CD4-positive, alpha-beta T cell (primary cell): ENCODE data around the gene MRPL1. TPM values are rescaled to one million over a fixed set of nuclear protein-coding genes. Genes with fewer than 3 reads are reported as not detected.

Source experiments
- ATAC-seq: fragments of 200-7000 bp; cut with Tn5 transposase; one replicate; pipeline ENCODE4 v1.10.0; 2022; ENCODE audit warnings: mild to moderate bottlenecking; ENCODE audit not compliant: poor library complexity
- CTCF ChIA-PET: fragments of 350-600 bp; sonication (Branson Sonifier 250); formaldehyde crosslinking; loops from one replicate; lab custom pipeline; 2021; ENCODE audit warnings: antibody characterized with exemption, inconsistent platforms; lab: Charles Lee
- POLR2A ChIA-PET: fragments of 350-600 bp; sonication (Branson Sonifier 250); formaldehyde crosslinking; loops from one replicate; lab custom pipeline; 2021; ENCODE audit warnings: antibody characterized with exemption, inconsistent platforms; lab: Charles Lee
- DNase-seq, 14 experiments: peaks; one replicate each; pipeline ENCODE4 v3.0.0-alpha.2; 2013 to 2020; ENCODE audit warnings: mixed read lengths in 2 of 14
- H3K27ac ChIP-seq, 2 donors: one replicate each; pipeline versions ENCODE4 v1.5.1 to v1.7.0; 2013; ENCODE audit warnings: low read length in 2 of 2, low read depth in 1 of 2, mild to moderate bottlenecking in 1 of 2
- H3K27me3 ChIP-seq, 2 experiments: 1 replicate in 1 of 2; 2 replicates in 1 of 2; pipeline versions ENCODE4 v1.6.1 to v1.7.0; 2013; ENCODE audit warnings: low read length in 2 of 2, control low read depth in 1 of 2, mild to moderate bottlenecking in 1 of 2, moderate library complexity in 1 of 2; ENCODE audit not compliant: insufficient read depth in 2 of 2, control insufficient read depth in 1 of 2
- H3K36me3 ChIP-seq: one replicate; pipeline ENCODE4 v1.6.1; 2013; ENCODE audit warnings: low read length, control low read depth; ENCODE audit not compliant: insufficient read depth
- H3K4me1 ChIP-seq: one replicate; pipeline ENCODE4 v1.6.1; 2013; ENCODE audit warnings: low read length, control low read depth; ENCODE audit not compliant: insufficient read depth
- H3K4me3 ChIP-seq: one replicate; pipeline ENCODE4 v1.5.1; 2013; ENCODE audit warnings: mild to moderate bottlenecking, low read length, moderate library complexity
- H3K9me3 ChIP-seq, 2 experiments: 1 replicate in 1 of 2; 2 replicates in 1 of 2; pipeline versions ENCODE4 v1.6.1 to v1.7.0; 2013; ENCODE audit warnings: low read length in 2 of 2, mild to moderate bottlenecking in 2 of 2, control low read depth in 1 of 2, moderate library complexity in 1 of 2; ENCODE audit not compliant: control insufficient read depth in 1 of 2, insufficient read depth in 1 of 2
- H3K27ac Mint-ChIP-seq: one replicate; pipeline ENCODE4 v1.8.0; 2020; ENCODE audit warnings: mixed read lengths
- H3K27me3 Mint-ChIP-seq: one replicate; pipeline ENCODE4 v1.8.0; 2021; ENCODE audit warnings: mixed read lengths
- H3K36me3 Mint-ChIP-seq: one replicate; pipeline ENCODE4 v1.8.0; 2021; ENCODE audit warnings: low read depth, mixed read lengths
- H3K4me1 Mint-ChIP-seq: one replicate; pipeline ENCODE4 v1.8.0; 2021; ENCODE audit warnings: low read depth, mixed read lengths
- H3K4me3 Mint-ChIP-seq: one replicate; pipeline ENCODE4 v1.8.0; 2020; ENCODE audit warnings: mild to moderate bottlenecking, mixed read lengths
- H3K9me3 Mint-ChIP-seq: one replicate; pipeline ENCODE4 v1.8.0; 2020; ENCODE audit warnings: mixed read lengths
- CTCF ChIP-seq: fragments of 200-600 bp; IDR thresholded peaks from one replicate; pipeline ENCODE4 v1.8.0; 2022; ENCODE audit warnings: antibody characterized with exemption, mild to moderate bottlenecking
- intact Hi-C, 2 experiments: fragments of 100-400 bp; cut with DNase I in 1 of 2; cut with micrococcal nuclease in 1 of 2; formaldehyde crosslinking; loops; one replicate each; pipeline versions ENCODE4 v1.15.1 to v1.9.0; 2023 to 2025; cut with DNase I, micrococcal nuclease
- total RNA-seq, 174 experiments: library from RNA in 2 of 174; stranded (reverse) in 2 of 174; gene quantifications; one replicate each; pipeline ENCODE4 v1.2.3 and lab custom pipeline; 2021 to 2026

The MRPL1 gene
- total RNA-seq, 2 experiments from 2014 or later: 14.8 to 17.5 TPM

- H3K4me1 ChIP-seq: no peaks in the 10 kb centered on the region
- Mint-ChIP-seq H3K27me3 (no peaks in the 10 kb centered on the region), H3K9me3 (no peaks in the 10 kb centered on the region), H3K36me3 (peaks cover 79% of the 10 kb centered on the region), H3K27ac (no peak overlapping the region), H3K4me1 (peaks cover 13% of the 10 kb centered on the region), H3K4me3 (no peak overlapping the region)
- no peak overlapping the region for H3K4me3 ChIP-seq
- ChIA-PET CTCF (no interaction called here), POLR2A (no interaction called here)
- peaks cover 34% of the 10 kb centered on the region for H3K36me3 ChIP-seq
- DNase-seq (no peak), ATAC-seq (no peak)
- no peak for TF ChIP-seq CTCF
- intact Hi-C loops: no loop called here
- no peak overlapping the region for H3K27ac ChIP-seq
- no peaks in the 10 kb centered on the region for H3K9me3 ChIP-seq
- no peaks in the 10 kb centered on the region for H3K27me3 ChIP-seq
Observed at GRCh38 chr4:77913348-77913747, 50.7 kb downstream of the MRPL1 start.

GRCh38 chr4:77917075-77917474, 54.4 kb downstream of the MRPL1 start:
- intact Hi-C loops: no loop called here
- Mint-ChIP-seq H3K9me3 (peaks cover under 1% of the 10 kb centered on the region), H3K27ac (no peak overlapping the region), H3K27me3 (no peaks in the 10 kb centered on the region), H3K36me3 (peaks cover 66% of the 10 kb centered on the region), H3K4me1 (peaks cover 24% of the 10 kb centered on the region), H3K4me3 (no peak overlapping the region)
- ChIA-PET CTCF (no interaction called here), POLR2A (no interaction called here)
- Histone ChIP-seq H3K36me3 (peaks cover under 1% of the 10 kb centered on the region), H3K27me3 (no peaks in the 10 kb centered on the region), H3K9me3 (no peaks in the 10 kb centered on the region), H3K4me3 (no peak overlapping the region), H3K27ac (no peak overlapping the region), H3K4me1 (no peaks in the 10 kb centered on the region)
- DNase-seq (no peak), ATAC-seq (no peak)
- no peak for TF ChIP-seq CTCF

- peaks cover 67% of the 10 kb centered on the region for H3K36me3 Mint-ChIP-seq
Observed at GRCh38 chr4:77917601-77918000, 55.0 kb downstream of the MRPL1 start.

More at GRCh38 chr4:77917601-77918000, 55.0 kb downstream of the MRPL1 start:
- no peak for TF ChIP-seq CTCF
- no peaks in the 10 kb centered on the region for H3K9me3 ChIP-seq
- ChIA-PET POLR2A (no interaction called here), CTCF (no interaction called here)
- H3K36me3 ChIP-seq: no peaks in the 10 kb centered on the region
- Mint-ChIP-seq H3K27me3 (no peaks in the 10 kb centered on the region), H3K9me3 (peaks cover 2% of the 10 kb centered on the region), H3K4me1 (peaks cover 24% of the 10 kb centered on the region), H3K4me3 (no peak overlapping the region), H3K27ac (peak overlapping the region; percentile 6)
- intact Hi-C loops: no loop called here
- DNase-seq (no peak), ATAC-seq (no peak)
- no peak overlapping the region for H3K4me3 ChIP-seq
- H3K27ac ChIP-seq: no peak overlapping the region
- H3K27me3 ChIP-seq: no peaks in the 10 kb centered on the region
- no peaks in the 10 kb centered on the region for H3K4me1 ChIP-seq
